GM18907 (cell line): ENCODE measurements around the gene IQGAP3.
"Not testable (repeated sequence)": the region's sequence is repeated elsewhere in the genome, so short reads cannot be mapped to it uniquely, and the experiment has no call there.

Source experiments
- ATAC-seq: cut with Tn5 transposase; IDR thresholded peaks from one replicate; pipeline ENCODE4 v1.9.1; 2021; ENCODE audit warnings: mild to moderate bottlenecking, moderate library complexity; ENCODE audit not compliant: unreplicated experiment

The IQGAP3 gene, protein sequence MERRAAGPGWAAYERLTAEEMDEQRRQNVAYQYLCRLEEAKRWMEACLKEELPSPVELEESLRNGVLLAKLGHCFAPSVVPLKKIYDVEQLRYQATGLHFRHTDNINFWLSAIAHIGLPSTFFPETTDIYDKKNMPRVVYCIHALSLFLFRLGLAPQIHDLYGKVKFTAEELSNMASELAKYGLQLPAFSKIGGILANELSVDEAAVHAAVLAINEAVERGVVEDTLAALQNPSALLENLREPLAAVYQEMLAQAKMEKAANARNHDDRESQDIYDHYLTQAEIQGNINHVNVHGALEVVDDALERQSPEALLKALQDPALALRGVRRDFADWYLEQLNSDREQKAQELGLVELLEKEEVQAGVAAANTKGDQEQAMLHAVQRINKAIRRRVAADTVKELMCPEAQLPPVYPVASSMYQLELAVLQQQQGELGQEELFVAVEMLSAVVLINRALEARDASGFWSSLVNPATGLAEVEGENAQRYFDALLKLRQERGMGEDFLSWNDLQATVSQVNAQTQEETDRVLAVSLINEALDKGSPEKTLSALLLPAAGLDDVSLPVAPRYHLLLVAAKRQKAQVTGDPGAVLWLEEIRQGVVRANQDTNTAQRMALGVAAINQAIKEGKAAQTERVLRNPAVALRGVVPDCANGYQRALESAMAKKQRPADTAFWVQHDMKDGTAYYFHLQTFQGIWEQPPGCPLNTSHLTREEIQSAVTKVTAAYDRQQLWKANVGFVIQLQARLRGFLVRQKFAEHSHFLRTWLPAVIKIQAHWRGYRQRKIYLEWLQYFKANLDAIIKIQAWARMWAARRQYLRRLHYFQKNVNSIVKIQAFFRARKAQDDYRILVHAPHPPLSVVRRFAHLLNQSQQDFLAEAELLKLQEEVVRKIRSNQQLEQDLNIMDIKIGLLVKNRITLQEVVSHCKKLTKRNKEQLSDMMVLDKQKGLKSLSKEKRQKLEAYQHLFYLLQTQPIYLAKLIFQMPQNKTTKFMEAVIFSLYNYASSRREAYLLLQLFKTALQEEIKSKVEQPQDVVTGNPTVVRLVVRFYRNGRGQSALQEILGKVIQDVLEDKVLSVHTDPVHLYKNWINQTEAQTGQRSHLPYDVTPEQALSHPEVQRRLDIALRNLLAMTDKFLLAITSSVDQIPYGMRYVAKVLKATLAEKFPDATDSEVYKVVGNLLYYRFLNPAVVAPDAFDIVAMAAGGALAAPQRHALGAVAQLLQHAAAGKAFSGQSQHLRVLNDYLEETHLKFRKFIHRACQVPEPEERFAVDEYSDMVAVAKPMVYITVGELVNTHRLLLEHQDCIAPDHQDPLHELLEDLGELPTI (N-terminal part only)

GRCh38 chr1:156571919-156572662, at the start of gene IQGAP3:
IQGAP3 (minus strand) TSS chr1:156572565; CDS start chr1:156572529, 36 bp downstream.
- peak; percentile 72 for ATAC-seq

DNA sequence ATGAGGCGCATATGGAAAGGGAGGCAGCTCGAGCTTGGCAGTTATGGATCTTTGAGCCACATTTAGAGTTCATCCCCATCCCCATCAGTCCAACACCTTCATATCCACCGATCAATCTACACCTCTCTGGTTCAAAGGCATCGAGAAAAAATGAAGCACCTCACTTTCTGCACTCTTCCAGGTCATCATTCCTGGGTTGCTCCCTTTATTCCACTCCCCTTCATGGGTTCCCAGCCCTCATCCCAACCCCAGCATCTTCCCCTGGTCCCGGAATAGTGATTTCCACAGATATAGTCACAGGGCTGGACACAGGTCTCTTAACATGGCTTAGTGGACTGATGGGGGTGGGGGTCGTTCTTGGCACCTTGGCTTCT, 47.2 kb upstream of the IQGAP3 start:
- ATAC-seq = no peak

DNA sequence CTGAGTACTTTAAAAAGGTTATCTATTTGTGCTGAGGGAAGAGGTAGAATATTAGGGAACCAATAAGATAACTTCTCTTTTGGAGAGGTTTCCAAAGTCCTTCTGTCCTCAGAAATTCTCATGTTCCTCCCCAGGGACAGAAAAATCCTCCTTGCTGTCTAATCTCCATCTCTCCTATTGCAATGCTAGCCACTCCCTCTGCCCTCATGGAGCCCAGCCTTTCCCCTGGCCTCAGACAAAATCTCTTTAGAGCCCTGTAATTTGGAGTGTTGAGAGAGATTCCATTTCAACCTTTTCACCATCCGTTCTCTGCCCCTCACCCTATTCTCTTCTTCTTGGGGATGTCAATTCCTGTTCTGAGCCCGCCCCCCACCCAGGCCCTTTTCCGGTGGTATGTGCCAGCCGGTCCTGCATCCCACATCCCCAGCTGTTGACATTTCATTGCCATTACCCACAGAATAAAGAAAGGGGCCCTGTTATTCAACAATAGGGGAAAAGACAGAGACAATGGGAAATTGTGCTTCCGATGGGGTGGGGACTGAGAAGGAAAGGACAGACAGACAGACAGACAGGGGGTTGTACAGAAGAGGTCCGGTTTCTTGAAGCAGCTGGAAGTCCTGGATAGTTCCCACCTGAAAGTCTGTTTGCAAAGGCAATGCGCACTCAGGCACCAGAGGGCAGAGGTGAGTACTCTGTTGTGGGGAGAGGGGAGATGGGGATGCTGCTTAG, 46.7 kb upstream of the IQGAP3 start, which contains the start of gene HAPLN2:
TSS of gene HAPLN2 (plus strand) at position 563 of the 729 bp plus-strand sequence. CDS start 4,076 bp downstream, outside the sequence.
- ATAC-seq = no peak

GRCh38 chr1:156616463-156616862, 44.1 kb upstream of the IQGAP3 start:
- no peak for ATAC-seq

DNA sequence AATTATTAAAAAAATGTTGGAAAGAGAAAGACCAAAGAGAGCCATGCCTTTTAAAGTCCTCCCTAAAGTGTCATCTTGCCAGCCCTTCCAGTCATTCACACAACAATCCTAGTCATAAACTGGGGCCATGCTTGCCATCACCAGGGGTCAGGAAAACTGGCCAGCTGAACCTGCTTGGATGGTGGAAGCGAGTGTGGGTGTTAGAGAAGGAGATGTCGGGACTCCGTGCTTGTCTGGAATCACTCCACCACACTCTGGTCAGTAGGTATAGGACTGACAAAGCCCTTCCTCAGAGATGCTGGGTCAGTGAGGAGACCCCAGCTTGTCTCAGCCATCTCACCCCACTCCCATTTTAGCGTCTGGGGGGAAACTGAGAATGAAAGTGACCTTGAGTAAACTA, 43.6 kb upstream of the IQGAP3 start:
- no peak for ATAC-seq

- no peak for ATAC-seq
Observed at GRCh38 chr1:156612666-156613065, 40.3 kb upstream of the IQGAP3 start.

GRCh38 chr1:156610072-156610471, 37.7 kb upstream of the IQGAP3 start:
- not testable (repeated sequence) for ATAC-seq

DNA sequence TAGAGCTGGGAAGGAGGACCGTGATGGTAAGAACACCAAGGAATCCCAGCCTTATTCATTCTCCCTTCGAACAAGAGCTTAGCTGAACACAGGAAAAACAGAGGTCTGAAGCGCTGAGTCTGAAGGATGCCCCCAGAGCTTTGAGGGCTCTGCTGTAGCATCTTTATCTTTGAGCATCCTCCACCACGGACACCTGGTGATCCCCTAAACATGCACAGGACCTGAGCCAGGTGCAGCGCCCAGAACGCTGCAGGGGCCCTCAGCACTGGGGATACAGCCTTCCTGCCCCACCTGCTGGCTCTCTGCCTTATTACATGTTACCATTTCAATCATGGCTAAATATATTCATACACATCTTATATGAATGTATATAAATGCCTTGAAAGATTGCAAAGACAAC, 36.6 kb upstream of the IQGAP3 start:
- peak; percentile 61 for ATAC-seq

DNA sequence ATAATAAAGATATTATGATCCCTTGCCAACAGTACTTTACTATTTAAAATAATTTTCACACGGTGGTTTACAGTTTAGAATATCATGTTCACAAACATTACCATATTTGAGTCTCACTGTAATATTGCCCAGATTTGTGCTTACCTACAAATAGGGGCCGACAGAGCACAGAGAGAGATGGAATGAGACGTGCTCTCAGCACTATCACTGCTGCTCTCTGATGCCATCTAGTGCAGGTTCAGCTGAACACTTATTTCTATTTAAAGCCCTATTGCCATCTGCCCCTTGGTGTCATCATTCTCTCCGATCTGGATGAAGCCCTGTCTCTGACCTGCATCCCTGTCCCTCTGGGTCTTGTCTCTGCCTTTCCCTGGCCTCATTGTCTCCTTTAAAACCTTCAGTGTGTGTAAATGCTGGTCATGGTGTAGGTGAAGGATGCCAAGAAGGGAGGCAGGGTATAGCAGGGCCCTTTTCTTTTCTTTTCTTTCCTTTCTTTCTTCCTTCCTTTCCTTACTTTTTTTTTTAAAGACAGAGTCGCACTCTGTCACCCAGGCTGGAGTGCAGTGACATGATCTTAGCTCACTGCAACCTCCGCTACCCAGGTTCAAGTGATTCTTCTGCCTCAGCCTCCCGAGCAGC, 35.8 kb upstream of the IQGAP3 start:
- peak; percentile 76 for ATAC-seq

DNA sequence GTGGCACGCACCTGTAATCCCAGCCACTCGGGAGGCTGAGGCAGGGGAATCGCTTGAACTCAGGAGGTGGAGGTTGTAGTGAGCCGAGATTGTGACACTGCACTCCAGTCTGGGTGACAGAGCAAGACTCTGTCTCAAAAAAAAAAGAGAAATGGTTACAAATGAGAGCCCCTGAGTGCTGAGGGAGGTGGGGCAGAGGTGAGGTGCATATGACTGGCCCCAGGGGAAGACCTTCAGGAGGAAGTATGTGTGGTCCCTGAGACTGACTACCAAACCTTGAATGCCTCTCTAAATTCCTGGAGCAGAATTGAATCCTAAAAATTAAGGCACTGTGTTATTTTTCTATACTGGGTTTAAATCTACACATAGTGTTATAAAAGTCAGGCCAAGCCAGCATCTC, 35.0 kb upstream of the IQGAP3 start:
- not testable (repeated sequence) for ATAC-seq

- no peak for ATAC-seq
Observed at GRCh38 chr1:156602557-156602993, 30.2 kb upstream of the IQGAP3 start.

DNA sequence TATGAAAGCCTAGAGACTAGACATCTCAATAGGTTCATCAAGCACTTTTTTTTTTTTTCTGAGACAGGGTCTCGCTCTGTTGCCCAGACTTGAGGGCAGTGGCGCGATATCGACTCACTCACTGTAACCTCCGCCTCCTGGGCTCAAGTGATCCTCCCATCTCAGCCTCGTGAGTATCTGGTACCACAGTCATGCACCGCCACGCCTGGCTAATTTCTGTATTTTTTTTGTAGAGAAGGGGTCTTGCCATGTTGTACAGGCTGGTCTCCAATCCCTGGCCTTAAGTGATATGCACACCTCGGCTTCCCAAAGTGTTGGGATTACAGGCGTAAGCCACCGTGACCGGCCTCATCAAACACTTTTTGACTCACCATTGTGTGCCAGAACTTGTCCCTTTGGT, 29.5 kb upstream of the IQGAP3 start:
- no peak for ATAC-seq

- ATAC-seq = peak; percentile 63
Observed at GRCh38 chr1:156601122-156601830, 28.9 kb upstream of the IQGAP3 start, which contains the start of gene GPATCH4. GPATCH4 (minus strand) TSS chr1:156601479.

- no peak for ATAC-seq
Observed at GRCh38 chr1:156600733-156601121, 28.4 kb upstream of the IQGAP3 start.

DNA sequence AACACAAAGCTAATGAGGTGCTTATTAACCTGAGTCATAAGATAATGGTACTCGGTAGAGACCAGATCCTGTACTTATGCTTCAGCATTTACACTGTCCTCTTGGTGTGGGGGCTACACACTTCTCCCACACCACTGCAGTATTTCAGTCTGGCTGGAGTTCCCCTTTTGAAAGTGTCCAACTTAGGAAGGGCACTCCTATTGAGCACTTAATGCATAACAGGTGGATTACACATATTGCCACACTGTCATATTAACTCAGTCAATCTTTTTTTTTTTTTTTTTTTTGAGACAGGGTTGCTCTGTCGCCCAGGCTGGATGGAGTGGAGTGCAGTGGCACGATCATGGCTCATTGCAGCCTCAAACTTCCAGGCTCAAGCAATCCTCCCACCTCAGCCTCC, 27.4 kb upstream of the IQGAP3 start:
- no peak for ATAC-seq

- ATAC-seq = no peak
Observed at GRCh38 chr1:156598731-156599432, 26.5 kb upstream of the IQGAP3 start.

DNA sequence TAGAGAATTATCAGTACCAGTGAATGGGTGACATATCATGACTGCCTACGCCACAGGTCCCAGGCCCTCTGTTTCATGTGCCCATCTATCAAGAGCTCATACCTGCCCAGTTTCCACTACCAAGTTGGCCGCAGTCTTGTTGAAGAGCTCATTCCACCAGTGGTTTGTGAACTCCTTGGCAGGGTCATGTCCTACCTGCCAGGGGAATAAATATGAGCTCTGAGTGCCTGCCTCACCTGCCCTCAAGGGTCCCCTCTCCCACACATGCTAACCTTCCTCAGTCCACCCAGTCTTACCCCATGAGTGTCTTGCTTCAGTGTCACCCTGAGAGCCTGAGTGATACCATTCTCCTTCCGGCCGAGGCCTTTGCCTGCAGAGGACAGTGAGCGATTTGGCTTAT, 25.8 kb upstream of the IQGAP3 start:
- no peak for ATAC-seq

GRCh38 chr1:156596426-156596825, 24.1 kb upstream of the IQGAP3 start:
- ATAC-seq = no peak
